GM23248 (cell line): ENCODE data around the gene FKBP10.

ENCODE experiments used
- EZH2 ChIP-seq: fragments of 200-600 bp; sonication (generic); IDR thresholded peaks from 2 replicates; pipeline ENCODE4 v1.6.1; 2018; ENCODE audit warnings: antibody characterized with exemption, mild to moderate bottlenecking; ENCODE audit not compliant: insufficient read depth, poor library complexity, severe bottlenecking
- EZH2phosphoT487 ChIP-seq: fragments of 200-600 bp; sonication (generic); IDR thresholded peaks from 2 replicates; pipeline ENCODE4 v1.6.1; 2018; ENCODE audit warnings: antibody characterized with exemption, moderate library complexity, mild to moderate bottlenecking, low read depth; ENCODE audit not compliant: insufficient read depth

DNA sequence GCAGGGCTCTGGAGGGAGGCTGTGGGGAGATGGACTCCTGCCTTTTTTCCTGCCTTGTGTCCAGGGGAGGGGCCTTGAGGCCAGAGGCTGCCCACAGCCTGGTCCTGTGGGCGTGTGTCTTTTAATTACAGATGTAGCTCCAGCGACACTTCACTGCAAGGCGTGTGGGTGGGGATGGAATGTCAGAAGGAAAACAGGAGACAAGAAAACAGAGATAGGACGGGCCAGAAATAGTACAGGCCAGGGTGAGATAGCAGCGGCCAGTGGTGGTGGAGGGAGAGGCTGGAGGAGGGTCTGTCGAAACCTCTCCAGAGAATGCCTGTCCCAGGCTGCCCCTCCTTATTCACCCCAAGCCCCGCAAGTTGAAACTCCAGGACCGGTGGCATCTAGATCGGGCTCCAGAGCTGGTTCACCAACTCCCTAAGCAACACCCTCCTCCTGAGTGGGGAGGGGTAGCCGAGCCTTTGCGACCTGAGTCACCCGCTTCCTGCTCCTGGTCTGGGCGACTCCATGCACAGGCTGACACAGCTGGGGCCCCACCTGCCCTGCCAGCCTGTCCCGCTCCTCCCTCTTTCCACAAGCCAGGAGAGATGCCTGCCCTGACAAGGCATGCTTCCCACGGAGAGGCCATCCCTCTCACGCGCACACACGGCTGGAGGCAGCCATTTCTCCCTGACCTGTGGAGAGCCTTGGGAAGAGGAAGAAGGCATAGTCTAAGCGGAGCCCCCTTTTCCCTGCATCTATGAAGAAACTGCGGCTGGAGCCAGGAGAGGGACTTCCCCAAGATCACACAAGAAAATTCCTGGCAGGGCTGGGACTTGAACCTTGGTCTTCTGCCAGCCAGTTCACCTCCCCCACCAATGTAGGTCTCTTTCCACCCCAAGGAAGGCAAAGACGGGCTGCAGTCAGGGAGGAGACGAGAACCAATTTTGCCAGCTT lies 19.7 kb upstream of the FKBP10 start:
- TF ChIP-seq EZH2 (no peak), EZH2phosphoT487 (no peak)
